ENCODE data around the gene STRN3.

DNA sequence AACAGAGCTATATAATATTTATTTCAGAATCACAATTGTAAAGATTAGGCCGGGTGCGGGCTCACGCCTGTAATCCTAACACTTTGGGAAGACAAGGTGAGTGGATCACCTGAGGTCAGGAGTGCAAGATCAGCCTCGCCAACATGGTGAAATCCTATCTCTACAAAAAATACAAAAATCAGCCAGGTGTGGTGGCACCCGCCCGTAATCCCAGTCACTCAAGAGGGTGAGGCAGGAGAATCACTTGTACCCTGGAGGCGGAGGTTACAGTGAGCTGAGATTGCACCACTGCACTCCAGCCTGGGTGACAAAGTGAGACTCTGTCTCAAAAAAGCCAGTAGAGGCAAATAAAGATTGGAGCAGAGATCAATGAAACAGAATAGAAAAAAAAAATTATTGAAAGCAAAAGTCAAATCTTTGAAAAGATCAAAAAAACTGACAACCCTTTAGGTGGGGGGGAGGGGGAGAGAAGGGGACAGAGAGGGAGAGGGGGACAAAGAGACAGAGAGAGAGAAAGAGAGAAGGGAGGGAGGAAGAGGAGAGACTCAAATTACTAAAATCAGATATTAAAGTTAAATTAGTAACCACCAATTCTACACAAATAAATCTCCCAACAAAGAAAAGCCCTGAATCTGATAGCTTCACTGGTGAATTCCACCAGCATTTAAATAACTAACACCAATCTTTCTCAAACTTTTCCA lies 53.1 kb downstream of the STRN3 start:
- TF ChIP-seq CTCF (IDR thresholded peaks at IDR 0.05) (no peak), POLR2A (IDR thresholded peaks at IDR 0.05) (no peak)
